GM23338 (cell line): ENCODE data around the gene BTRC. TPM values are rescaled to one million over a fixed set of nuclear protein-coding genes. Genes with fewer than 3 reads are reported as not detected.

Experiments used
- ATAC-seq: fragments of 200-7000 bp; cut with Tn5 transposase; 3 replicates; pipeline ENCODE4 v1.9.1; 2020
- DNase-seq: peaks from one replicate; pipeline ENCODE4 v3.0.0-alpha.2; 2015; ENCODE audit warnings: low spot score
- H2AFZ ChIP-seq: fragments of 200-600 bp; sonication (generic); 2 replicates; pipeline ENCODE4 v1.8.0; 2016; ENCODE audit warnings: antibody characterized with exemption, mild to moderate bottlenecking, moderate library complexity
- H3F3A ChIP-seq: fragments of 200-600 bp; sonication (generic); replicated peaks from 2 replicates; pipeline ENCODE4 v1.8.0; 2017; ENCODE audit warnings: antibody characterized with exemption, mixed run types, low read depth
- H3K27ac ChIP-seq: fragments of 200-600 bp; sonication (generic); 2 replicates; pipeline ENCODE4 v1.6.1; 2016; ENCODE audit warnings: low read depth
- H3K27me3 ChIP-seq: fragments of 200-600 bp; sonication (generic); 2 replicates; pipeline ENCODE4 v1.8.0; 2016; ENCODE audit warnings: mild to moderate bottlenecking, mixed run types, moderate library complexity; ENCODE audit not compliant: insufficient read depth
- H3K36me3 ChIP-seq: fragments of 200-600 bp; sonication (generic); 2 replicates; pipeline ENCODE4 v1.8.0; 2016; ENCODE audit warnings: mild to moderate bottlenecking; ENCODE audit not compliant: insufficient read depth
- H3K4me1 ChIP-seq: fragments of 200-600 bp; sonication (generic); 2 replicates; pipeline ENCODE4 v1.8.0; 2016; ENCODE audit warnings: mild to moderate bottlenecking, moderate library complexity; ENCODE audit not compliant: insufficient read depth
- H3K4me2 ChIP-seq: fragments of 200-600 bp; sonication (generic); 2 replicates; pipeline ENCODE4 v1.7.1; 2017; ENCODE audit warnings: mixed run types
- H3K4me3 ChIP-seq: fragments of 200-600 bp; sonication (generic); 2 replicates; pipeline ENCODE4 v1.6.1; 2016; ENCODE audit warnings: mixed run types
- H3K79me2 ChIP-seq: fragments of 200-600 bp; sonication (generic); replicated peaks from 2 replicates; pipeline ENCODE4 v1.8.0; 2017; ENCODE audit warnings: mild to moderate bottlenecking; ENCODE audit not compliant: insufficient read depth
- H3K9me2 ChIP-seq: fragments of 200-600 bp; sonication (generic); 2 replicates; pipeline ENCODE4 v1.8.0; 2017; ENCODE audit not compliant: insufficient read depth
- H4K20me1 ChIP-seq: fragments of 200-600 bp; sonication (generic); replicated peaks from 2 replicates; pipeline ENCODE4 v1.8.0; 2017; ENCODE audit warnings: mild to moderate bottlenecking; ENCODE audit not compliant: insufficient read depth
- H3K27ac Mint-ChIP-seq: 2 replicates; pipeline ENCODE4 v1.8.0; 2020; ENCODE audit warnings: inconsistent platforms, mild to moderate bottlenecking, moderate library complexity, mixed read lengths
- H3K27me3 Mint-ChIP-seq: 3 replicates; pipeline ENCODE4 v1.8.0; 2022; ENCODE audit warnings: low read depth, mild to moderate bottlenecking, moderate library complexity, mixed read lengths, inconsistent platforms; ENCODE audit not compliant: insufficient read depth, poor library complexity
- H3K36me3 Mint-ChIP-seq: 3 replicates; pipeline ENCODE4 v1.8.0; 2021; ENCODE audit warnings: low read depth, mild to moderate bottlenecking, inconsistent platforms, moderate library complexity, mixed read lengths
- H3K4me1 Mint-ChIP-seq: 3 replicates; pipeline ENCODE4 v1.8.0; 2020; ENCODE audit warnings: mild to moderate bottlenecking, inconsistent platforms, mixed read lengths
- H3K4me3 Mint-ChIP-seq: 3 replicates; pipeline ENCODE4 v1.8.0; 2021; ENCODE audit warnings: moderate library complexity, mild to moderate bottlenecking, inconsistent platforms, mixed read lengths
- H3K9me3 Mint-ChIP-seq: 3 replicates; pipeline ENCODE4 v1.8.0; 2020; ENCODE audit warnings: moderate library complexity, mild to moderate bottlenecking, inconsistent platforms, mixed read lengths
- CREB1 ChIP-seq: fragments of 250-450 bp; sonication (Bioruptor Pico); IDR thresholded peaks from 2 replicates; pipeline ENCODE4 v1.5.0; 2020; ENCODE audit warnings: low read depth, mild to moderate bottlenecking, moderate library complexity
- CTCF ChIP-seq, 2 experiments: fragments of 200-600 bp in 1 of 2; sonication (generic) in 1 of 2; conservative IDR thresholded peaks; 2 replicates each; pipeline versions ENCODE4 v1.5.1 to v1.6.1; 2016 to 2017; ENCODE audit warnings: antibody characterized with exemption in 2 of 2, low read depth in 2 of 2, mild to moderate bottlenecking in 2 of 2, moderate library complexity in 1 of 2
- ETS1 ChIP-seq: IDR thresholded peaks from 2 replicates; pipeline ENCODE4 v1.6.1; 2016; ENCODE audit warnings: antibody characterized with exemption
- EZH2 ChIP-seq: fragments of 200-600 bp; sonication (generic); IDR thresholded peaks from one replicate; pipeline ENCODE4 v1.8.0; 2017; ENCODE audit warnings: antibody characterized with exemption, mild to moderate bottlenecking, low read depth; ENCODE audit not compliant: unreplicated experiment
- EZH2phosphoT487 ChIP-seq: fragments of 200-600 bp; sonication (generic); IDR thresholded peaks from one replicate; pipeline ENCODE4 v1.8.1; 2018; ENCODE audit warnings: antibody characterized with exemption; ENCODE audit not compliant: unreplicated experiment
- JUNB ChIP-seq: IDR thresholded peaks from one replicate; pipeline ENCODE4 v1.6.1; 2016; ENCODE audit warnings: antibody characterized with exemption; ENCODE audit not compliant: unreplicated experiment
- NANOG ChIP-seq: IDR thresholded peaks from 2 replicates; pipeline ENCODE4 v1.6.1; 2016; ENCODE audit warnings: antibody characterized with exemption, borderline replicate concordance
- POLR2AphosphoS5 ChIP-seq: IDR thresholded peaks from 2 replicates; pipeline ENCODE4 v1.6.1; 2016; ENCODE audit warnings: antibody characterized with exemption, low read depth
- REST ChIP-seq: IDR thresholded peaks from one replicate; pipeline ENCODE4 v1.6.1; 2018; ENCODE audit warnings: antibody characterized with exemption; ENCODE audit not compliant: unreplicated experiment
- STAT1 ChIP-seq: IDR thresholded peaks from one replicate; pipeline ENCODE4 v1.6.1; 2016; ENCODE audit warnings: antibody characterized with exemption; ENCODE audit not compliant: unreplicated experiment
- ZNF114 ChIP-seq: fragments of 250-450 bp; sonication (Bioruptor Pico); IDR thresholded peaks from 2 replicates; pipeline ENCODE4 v1.5.0; 2020; ENCODE audit warnings: mild to moderate bottlenecking, moderate library complexity
- ZNF331 ChIP-seq: fragments of 250-450 bp; sonication (Bioruptor Pico); IDR thresholded peaks from 2 replicates; pipeline ENCODE4 v1.5.0; 2020; ENCODE audit warnings: low read depth, mild to moderate bottlenecking, moderate library complexity
- ZNF462 ChIP-seq: fragments of 250-450 bp; sonication (Bioruptor Pico); IDR thresholded peaks from 2 replicates; pipeline ENCODE4 v1.5.0; 2020; ENCODE audit warnings: mild to moderate bottlenecking, moderate library complexity
- polyA plus RNA-seq: library from polyadenylated mRNA; unstranded; fragments of >200 nt; fragmentation: Nextera tagmentation; extraction: Ambion mirVana; gene quantifications from 2 replicates; pipeline ENCODE4 v1.2.1, GENCODE V29; 2016
- total RNA-seq: library from RNA; depleted of rRNA; stranded (reverse); fragments of >200 nt; shearing (Covaris generic); gene quantifications from 2 replicates; pipeline ENCODE4 v1.2.3, GENCODE V29; 2014

Gene BTRC
- total and polyA plus RNA-seq, 2 experiments from 2014 or later = 10.0 to 17.5 TPM

GRCh38 chr10:101601541-101601940 lies 247.6 kb downstream of the BTRC start:
- Mint-ChIP-seq H3K27me3 (peaks cover 7% of the 10 kb centered on the region), H3K9me3 (no peaks in the 10 kb centered on the region; the same call in 2 of the 3 replicates), H3K27ac (no peak overlapping the region), H3K36me3 (no peaks in the 10 kb centered on the region; the same call in 2 of the 3 replicates), H3K4me3 (no peak overlapping the region), H3K4me1 (peaks cover 9% of the 10 kb centered on the region; the same call in 2 of the 3 replicates)
- H3K4me3 ChIP-seq = no peak overlapping the region
- H3K27me3 ChIP-seq = no peaks in the 10 kb centered on the region
- DNase-seq (no peak), ATAC-seq (no peak)
- no peaks in the 10 kb centered on the region for H3K9me2 ChIP-seq
- H3K27ac ChIP-seq = no peak overlapping the region
- no peaks in the 10 kb centered on the region for H3F3A ChIP-seq
- H3K4me2 ChIP-seq = no peak overlapping the region
- no peaks in the 10 kb centered on the region; the same call in 1 of the 2 replicates for H3K4me1 ChIP-seq
- TF ChIP-seq EZH2phosphoT487 = no peak
- no peak for TF ChIP-seq JUNB
- no peak for TF ChIP-seq NANOG
- no peak for TF ChIP-seq POLR2AphosphoS5
- TF ChIP-seq ZNF462 (CRISPR knock-in tag) = no peak
- no peak for TF ChIP-seq CTCF (conservative IDR thresholded peaks at IDR 0.05; ENCODE audit: low read depth in 2 of 2)
- TF ChIP-seq CREB1 (CRISPR knock-in tag) = no peak
- no peak for TF ChIP-seq REST
- no peak for TF ChIP-seq ZNF331 (CRISPR knock-in tag)
- TF ChIP-seq ZNF114 (CRISPR knock-in tag) = no peak
- TF ChIP-seq STAT1 = no peak
- no peak for TF ChIP-seq ETS1
- no peak for TF ChIP-seq EZH2
- H2AFZ ChIP-seq = no peak overlapping the region
- no peaks in the 10 kb centered on the region for H3K36me3 ChIP-seq
- no peaks in the 10 kb centered on the region for H4K20me1 ChIP-seq
- H3K79me2 ChIP-seq = no peaks in the 10 kb centered on the region
